Common myeloid progenitor, CD34-positive (primary cell): Measurements from ENCODE around the gene MAP10.
A peak's percentile ranks its signal among the peaks of the same experiment; 100 is the strongest.

Experiments
- CTCF ChIA-PET: fragments of 350-600 bp; sonication (Branson Sonifier 250); formaldehyde crosslinking; loops from one replicate; lab custom pipeline; 2021; ENCODE audit warnings: antibody characterized with exemption; lab: Charles Lee
- POLR2A ChIA-PET: fragments of 350-600 bp; sonication (Branson Sonifier 250); formaldehyde crosslinking; loops from one replicate; lab custom pipeline; 2021; ENCODE audit warnings: antibody characterized with exemption; lab: Charles Lee
- DNase-seq, 3 donors: peaks; one replicate each; pipeline versions ENCODE4 v3.0.0 to v3.0.0-alpha.2; 2013
- H3K27ac ChIP-seq, 2 experiments: 1 replicate in 1 of 2; 2 replicates in 1 of 2; pipeline ENCODE4 v1.7.0; 2013; ENCODE audit warnings: inconsistent platforms in 2 of 2, low read length in 2 of 2, mild to moderate bottlenecking in 2 of 2, low read depth in 1 of 2, moderate library complexity in 1 of 2; ENCODE audit not compliant: severe bottlenecking in 2 of 2, insufficient read depth in 1 of 2, poor library complexity in 1 of 2
- H3K27me3 ChIP-seq, 5 experiments: replicated peaks in 2 of 5; 1 replicate in 3 of 5; 2 replicates in 2 of 5; pipeline versions ENCODE4 v1.6.1 to v1.7.0; 2013; ENCODE audit warnings: low read length in 4 of 5, mild to moderate bottlenecking in 2 of 5, moderate library complexity in 2 of 5, inconsistent platforms in 1 of 5; ENCODE audit not compliant: insufficient read depth in 5 of 5, control insufficient read depth in 4 of 5
- H3K36me3 ChIP-seq, 4 experiments: 1 replicate in 2 of 4; 2 replicates in 2 of 4; pipeline versions ENCODE4 v1.6.1 to v1.7.0; 2013; ENCODE audit warnings: low read length in 3 of 4, control low read depth in 1 of 4, mild to moderate bottlenecking in 1 of 4; ENCODE audit not compliant: control insufficient read depth in 4 of 4, insufficient read depth in 4 of 4
- H3K4me1 ChIP-seq, 4 experiments: 1 replicate in 3 of 4; 2 replicates in 1 of 4; pipeline versions ENCODE4 v1.6.1 to v1.7.1; 2013; ENCODE audit warnings: low read length in 3 of 4, mild to moderate bottlenecking in 3 of 4, control low read depth in 1 of 4, inconsistent platforms in 1 of 4, moderate library complexity in 1 of 4; ENCODE audit not compliant: control insufficient read depth in 4 of 4, insufficient read depth in 4 of 4; ENCODE audit errors: control extremely low read depth in 1 of 4
- H3K4me3 ChIP-seq, 7 experiments: 1 replicate in 4 of 7; 2 replicates in 3 of 7; pipeline versions ENCODE4 v1.5.1 to v1.7.0; 2013; ENCODE audit warnings: mild to moderate bottlenecking in 7 of 7, low read length in 6 of 7, moderate library complexity in 6 of 7, inconsistent platforms in 2 of 7, low read depth in 2 of 7, control low read depth in 1 of 7; ENCODE audit not compliant: insufficient read depth in 4 of 7, control insufficient read depth in 1 of 7; ENCODE audit errors: extremely low read depth in 1 of 7
- H3K9me3 ChIP-seq, 5 experiments: 1 replicate in 4 of 5; 2 replicates in 1 of 5; pipeline versions ENCODE4 v1.6.1 to v1.7.1; 2013; ENCODE audit warnings: low read length in 4 of 5, mild to moderate bottlenecking in 2 of 5, inconsistent platforms in 1 of 5, low read depth in 1 of 5, moderate library complexity in 1 of 5; ENCODE audit not compliant: control insufficient read depth in 4 of 5, insufficient read depth in 2 of 5; ENCODE audit errors: control extremely low read depth in 1 of 5
- WGBS: methylation state at CpG from one replicate; pipeline ENCODE4 v1.1.5; 2013; ENCODE audit not compliant: insufficient coverage; 5-methylcytosine and 5-hydroxymethylcytosine counted together

MAP10 gene

DNA sequence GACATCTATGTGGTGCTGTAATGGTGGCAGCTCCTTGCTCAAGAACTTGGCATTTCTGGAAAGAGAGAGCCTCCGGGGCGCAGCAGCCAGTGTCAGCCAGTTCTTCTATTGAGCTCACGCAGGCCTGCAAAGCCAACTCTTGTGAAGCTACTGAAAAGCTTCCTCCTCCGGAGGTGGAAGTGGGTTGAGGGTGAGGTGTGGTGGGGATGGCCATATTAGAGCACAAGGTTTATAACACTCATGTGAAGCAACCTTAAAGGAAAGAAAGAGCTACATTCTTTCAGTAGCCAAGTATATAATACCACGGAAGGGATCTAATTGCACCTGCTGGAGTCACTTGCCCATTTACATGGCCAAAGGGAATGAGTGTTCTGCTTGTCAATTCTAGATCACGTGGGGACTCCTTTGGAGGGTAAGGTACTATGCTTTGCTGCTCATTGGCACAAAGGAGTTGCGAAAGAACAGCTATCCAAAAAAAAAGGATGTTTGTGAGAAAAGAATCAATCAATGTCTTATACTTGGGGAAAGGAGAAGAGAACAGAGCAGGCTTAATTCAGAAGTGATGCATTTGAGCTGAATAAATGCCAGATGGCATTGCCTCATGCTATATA is 18.3 kb upstream of the MAP10 start:
- CTCF ChIA-PET = no interaction called here
- Histone ChIP-seq H3K4me1 (peaks cover 0 to 5% (median 0%) of the 10 kb centered on the region in 4 experiments), H3K36me3 (no peaks in the 10 kb centered on the region), H3K27me3 (no peaks in the 10 kb centered on the region), H3K9me3 (no peaks in the 10 kb centered on the region), H3K4me3 (no peak overlapping the region), H3K27ac (no peak overlapping the region)
- 77% methylated on average over 5 of the region's 7 CpGs for WGBS
- POLR2A ChIA-PET = no interaction called here
- peak in 2 of 3 donors; percentile 5 to 15 for DNase-seq

DNA sequence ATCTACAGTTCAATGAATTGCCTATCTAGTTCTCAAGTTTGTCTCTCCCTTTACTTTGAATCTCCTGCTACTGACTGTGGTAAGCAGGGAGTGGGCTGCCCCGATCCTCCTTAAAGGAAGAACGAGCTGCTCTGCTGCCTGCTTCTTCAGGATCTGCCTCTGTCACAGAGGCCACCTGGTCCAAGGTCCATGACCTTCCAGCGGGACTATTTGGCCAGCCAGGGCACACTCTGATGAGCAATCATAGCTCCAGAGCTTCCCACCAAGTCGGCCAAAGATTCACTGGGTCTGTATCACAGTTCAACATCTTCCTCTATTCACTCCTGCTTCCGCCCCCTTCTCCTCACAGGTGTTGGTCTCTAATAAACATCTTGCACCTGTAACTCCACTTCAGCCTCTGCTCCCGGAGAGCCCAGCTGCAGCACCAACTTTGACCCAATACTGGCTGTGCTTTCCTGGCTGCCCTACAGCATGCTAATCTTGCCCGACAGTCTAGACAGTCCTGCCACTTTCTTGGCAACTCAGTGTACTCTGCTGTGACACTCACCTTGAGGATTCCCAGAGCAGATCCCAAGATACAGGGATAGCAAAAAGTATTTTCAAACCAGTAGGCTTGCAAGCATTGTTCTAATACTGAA is 16.9 kb upstream of the MAP10 start:
- H3K27me3 ChIP-seq = no peaks in the 10 kb centered on the region
- no peak overlapping the region for H3K4me3 ChIP-seq
- DNase-seq = no peak
- ChIA-PET CTCF (no interaction called here), POLR2A (no interaction called here)
- H3K27ac ChIP-seq = no peak overlapping the region
- WGBS = 97% methylated on average over 7 of the region's 7 CpGs
- no peaks in the 10 kb centered on the region for H3K9me3 ChIP-seq
- H3K4me1 ChIP-seq = peaks cover 0 to 8% (median under 1%) of the 10 kb centered on the region in 4 experiments
- no peaks in the 10 kb centered on the region for H3K36me3 ChIP-seq

DNA sequence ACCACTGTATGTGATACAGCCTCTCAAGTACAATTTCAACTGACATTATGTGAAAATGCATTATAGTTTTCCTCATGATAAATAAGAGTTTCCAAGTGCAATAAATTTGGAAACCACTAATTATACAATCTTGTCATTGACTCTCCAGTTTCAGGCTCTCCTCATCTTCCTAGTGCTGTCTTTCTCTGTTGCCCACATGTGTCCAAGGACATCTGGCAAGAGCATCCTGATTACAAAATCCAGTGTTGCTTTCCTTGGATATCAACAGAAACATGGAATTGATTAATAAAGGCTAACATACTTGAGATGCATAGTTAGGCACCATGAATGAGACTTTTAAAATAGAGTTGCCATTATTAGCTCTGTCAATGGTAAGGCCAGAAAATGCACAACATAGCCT is 15.6 kb upstream of the MAP10 start:
- Histone ChIP-seq H3K36me3 (no peaks in the 10 kb centered on the region), H3K9me3 (no peaks in the 10 kb centered on the region), H3K4me1 (peaks cover 4 to 11% (median 8%) of the 10 kb centered on the region in 4 experiments), H3K27ac (no peak overlapping the region), H3K4me3 (no peak overlapping the region), H3K27me3 (no peaks in the 10 kb centered on the region)
- no peak for DNase-seq
- ChIA-PET POLR2A (no interaction called here), CTCF (no interaction called here)

DNA sequence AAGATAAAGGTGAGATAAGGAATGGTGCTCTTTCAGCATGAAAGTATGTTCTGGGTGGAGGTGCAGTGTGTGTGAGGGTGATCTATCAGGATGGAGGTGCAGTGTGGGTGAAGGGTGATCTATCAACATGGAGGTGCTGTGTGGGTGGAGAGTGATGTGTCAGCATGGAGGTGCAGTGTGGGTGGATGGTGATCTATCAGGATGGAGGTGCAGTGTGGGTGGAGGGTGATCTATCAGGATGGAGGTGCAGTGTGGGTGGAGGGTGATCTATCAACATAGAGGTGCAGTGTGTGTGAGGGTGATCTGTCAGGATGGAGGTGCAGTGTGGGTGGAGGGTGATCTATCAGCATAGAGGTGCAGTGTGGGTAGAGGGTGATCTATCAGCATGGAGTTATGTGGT is 12.3 kb upstream of the MAP10 start:
- Histone ChIP-seq H3K4me1 (peaks cover 7 to 21% (median 11%) of the 10 kb centered on the region in 4 experiments), H3K27ac (no peak overlapping the region), H3K27me3 (no peaks in the 10 kb centered on the region), H3K36me3 (no peaks in the 10 kb centered on the region), H3K4me3 (no peak overlapping the region), H3K9me3 (no peaks in the 10 kb centered on the region)
- no peak for DNase-seq
- ChIA-PET CTCF (interaction anchor here (0.6 to 1.7 kb wide), 5 partner anchors 133 to 934 kb away, joined by 3 to 7 read pairs (median 3); no protein-coding TSS in a partner anchor), POLR2A (interaction anchor here (0.7 kb wide), 1 partner anchor 56 kb away, joined by 8 read pairs; no protein-coding TSS in a partner anchor)

DNA sequence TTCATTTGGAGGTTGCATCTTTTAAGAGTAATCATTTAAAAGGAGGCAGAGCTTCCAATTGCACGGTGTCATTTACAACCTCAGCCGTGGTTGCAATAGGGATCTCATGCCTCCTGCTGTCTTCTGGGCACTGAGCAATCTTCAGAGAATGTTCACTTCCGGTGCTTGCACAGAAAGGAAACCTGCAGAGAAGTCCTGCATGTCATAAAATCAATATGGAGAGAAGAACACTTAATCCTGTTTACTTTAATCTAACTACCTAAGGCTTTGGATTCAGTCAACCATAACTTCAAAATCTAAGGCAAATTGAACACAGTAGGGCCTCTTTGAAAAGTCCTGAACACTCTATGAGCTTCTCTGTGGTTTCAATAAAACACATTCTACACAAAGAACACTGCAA is 11.3 kb upstream of the MAP10 start:
- no peak overlapping the region for H3K4me3 ChIP-seq
- WGBS = 0% methylated on average over 2 of the region's 3 CpGs
- POLR2A ChIA-PET = no interaction called here
- H3K4me1 ChIP-seq = peaks cover 7 to 21% (median 11%) of the 10 kb centered on the region in 4 experiments
- no peaks in the 10 kb centered on the region for H3K27me3 ChIP-seq
- H3K9me3 ChIP-seq = no peaks in the 10 kb centered on the region
- peak; percentile 34 to 65 (median 62) for DNase-seq
- no peaks in the 10 kb centered on the region for H3K36me3 ChIP-seq
- no peak overlapping the region for H3K27ac ChIP-seq
- CTCF ChIA-PET = interaction anchor here (0.7 to 1.7 kb wide), 10 partner anchors 9 to 230 kb away, joined by 3 to 7 read pairs (median 3); no protein-coding TSS in a partner anchor

DNA sequence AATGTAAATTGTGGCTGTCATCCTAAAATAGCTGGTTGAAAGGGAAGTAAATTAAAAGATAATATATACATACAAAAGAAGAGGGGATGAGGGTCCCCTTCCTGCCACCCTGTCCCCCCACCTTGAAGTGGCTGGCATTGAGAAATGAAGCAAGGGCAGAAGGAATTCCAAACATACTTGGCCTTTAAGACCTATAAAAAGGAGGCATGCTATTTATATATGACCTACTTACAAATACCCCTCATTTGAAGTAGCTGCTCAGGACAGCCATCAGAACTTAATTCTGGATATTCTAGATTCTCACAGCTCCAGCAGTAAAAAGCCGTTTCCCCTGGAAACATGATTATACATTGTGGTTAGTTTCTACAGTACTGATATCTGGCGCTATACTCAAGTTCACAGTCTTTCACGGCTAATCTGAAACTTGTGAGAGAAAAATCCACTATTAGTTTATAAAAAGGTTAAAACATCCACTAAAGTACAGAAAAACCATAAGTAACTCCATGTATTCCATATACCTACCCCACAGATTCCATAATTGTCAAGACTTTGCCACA is 9.6 kb upstream of the MAP10 start:
- CTCF ChIA-PET = no interaction called here
- H3K27ac ChIP-seq = no peak overlapping the region

More for the DNA sequence above, 9.6 kb upstream of the MAP10 start:
- 0% methylated on average over 1 of the region's 3 CpGs for WGBS
- Histone ChIP-seq H3K9me3 (no peaks in the 10 kb centered on the region), H3K27me3 (no peaks in the 10 kb centered on the region), H3K4me1 (peaks cover 7 to 21% (median 11%) of the 10 kb centered on the region in 4 experiments), H3K36me3 (no peaks in the 10 kb centered on the region), H3K4me3 (no peak overlapping the region)
- peak; percentile 14 to 65 (median 45) for DNase-seq
- POLR2A ChIA-PET = no interaction called here
